T follicular helper cell (primary cell): ENCODE results near the gene TRIM17.

ENCODE experiments used
- DNase-seq: peaks from one replicate; pipeline ENCODE4 v3.0.0-alpha.2; 2020; ENCODE audit warnings: low read depth
- total RNA-seq, 2 experiments: gene quantifications; one replicate each; lab custom pipeline; 2026; lab: John Stamatoyannopoulos, UW

TRIM17 gene, protein sequence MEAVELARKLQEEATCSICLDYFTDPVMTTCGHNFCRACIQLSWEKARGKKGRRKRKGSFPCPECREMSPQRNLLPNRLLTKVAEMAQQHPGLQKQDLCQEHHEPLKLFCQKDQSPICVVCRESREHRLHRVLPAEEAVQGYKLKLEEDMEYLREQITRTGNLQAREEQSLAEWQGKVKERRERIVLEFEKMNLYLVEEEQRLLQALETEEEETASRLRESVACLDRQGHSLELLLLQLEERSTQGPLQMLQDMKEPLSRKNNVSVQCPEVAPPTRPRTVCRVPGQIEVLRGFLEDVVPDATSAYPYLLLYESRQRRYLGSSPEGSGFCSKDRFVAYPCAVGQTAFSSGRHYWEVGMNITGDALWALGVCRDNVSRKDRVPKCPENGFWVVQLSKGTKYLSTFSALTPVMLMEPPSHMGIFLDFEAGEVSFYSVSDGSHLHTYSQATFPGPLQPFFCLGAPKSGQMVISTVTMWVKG
- 0.48 to 1.1 reads per million in 2 experiments for total RNA-seq

DNA sequence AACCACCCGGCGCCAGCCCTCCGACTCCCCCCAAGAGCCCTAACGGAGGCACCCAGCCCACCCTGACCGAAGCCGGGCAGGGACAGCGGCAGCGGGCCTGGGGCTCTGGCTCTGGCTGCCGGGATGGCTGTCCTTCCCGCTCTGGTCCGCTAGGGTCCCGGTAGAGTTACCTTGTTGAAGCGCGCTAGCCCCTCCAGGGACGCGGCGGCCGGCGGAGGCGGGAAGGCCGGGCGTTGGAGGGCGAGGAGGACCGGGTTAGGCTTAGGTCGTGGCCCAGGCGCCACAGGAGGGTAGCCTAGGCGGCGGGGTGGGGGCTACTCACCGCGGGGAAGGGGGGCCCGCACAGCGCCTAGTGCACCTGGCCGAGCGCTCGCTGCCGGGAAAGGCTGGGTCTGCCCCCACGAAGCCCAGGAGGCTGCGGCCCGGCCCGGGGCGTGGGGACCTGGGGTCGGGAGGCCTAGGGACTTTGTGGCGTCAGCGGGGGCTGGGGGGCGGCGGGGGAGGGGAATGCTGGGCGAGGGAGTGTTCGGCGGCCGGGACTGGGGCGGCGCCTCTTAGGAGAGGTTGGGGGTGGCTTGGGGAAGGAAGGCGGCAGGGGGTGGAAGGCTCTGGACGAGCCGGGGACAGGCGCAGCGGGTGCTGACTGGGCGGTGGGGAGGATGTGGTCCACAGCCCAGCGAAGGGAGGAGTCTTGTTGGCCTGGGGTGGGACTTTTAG lies at the start of gene TRIM17:
Gene TRIM17, minus strand, starts transcription at position 645 of the 717 bp plus-strand sequence. CDS start 1,789 bp downstream, outside the sequence.
- peak; percentile 6 for DNase-seq

DNA sequence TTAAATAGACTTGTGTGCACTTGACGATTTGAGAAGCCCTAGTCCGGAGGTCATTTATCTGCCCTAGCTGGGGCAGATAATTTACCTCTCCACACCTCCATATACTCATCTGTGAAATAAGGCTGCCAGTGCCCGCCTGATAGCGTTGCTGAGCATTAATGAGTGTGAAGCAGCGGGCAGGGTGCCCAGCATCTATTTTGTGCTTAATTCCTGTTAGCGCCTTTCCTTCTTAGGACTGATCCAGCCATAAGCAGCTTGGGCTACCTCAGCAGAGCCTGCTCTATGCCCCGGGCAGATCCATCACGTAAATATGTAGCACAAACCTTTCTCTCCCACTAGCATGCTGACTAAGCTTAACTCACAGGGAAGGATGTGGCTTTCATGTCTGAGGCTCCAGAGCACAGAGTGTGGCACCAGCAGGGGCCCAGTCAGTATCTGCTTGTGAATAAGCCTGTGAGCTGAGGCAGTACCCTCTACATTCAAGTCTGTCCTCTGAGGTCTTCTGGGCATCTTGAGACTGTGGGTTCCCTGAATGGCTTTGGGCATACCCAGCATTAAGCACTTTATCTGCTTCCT lies 49.0 kb upstream of the TRIM17 start:
- DNase-seq = no peak

DNA sequence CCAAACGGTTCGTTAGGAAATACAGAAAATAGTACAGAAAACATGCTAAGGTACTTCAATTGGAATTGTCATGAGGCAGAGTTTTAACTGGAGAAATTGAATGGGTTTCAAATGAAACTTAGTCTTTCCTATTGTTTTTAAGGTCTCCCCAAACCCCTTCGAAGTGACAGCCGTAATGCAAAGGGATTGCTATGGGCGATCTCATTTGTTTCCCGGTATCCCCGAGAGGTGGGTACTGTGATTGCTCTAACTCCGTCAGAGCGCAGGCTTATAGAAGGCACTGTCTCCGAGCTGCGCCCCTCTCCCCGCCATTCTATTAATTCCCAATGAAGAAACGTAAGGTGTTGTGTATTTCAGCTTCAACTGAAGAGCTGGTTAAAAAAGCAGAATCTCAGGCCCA lies 48.5 kb upstream of the TRIM17 start:
- DNase-seq = no peak

DNA sequence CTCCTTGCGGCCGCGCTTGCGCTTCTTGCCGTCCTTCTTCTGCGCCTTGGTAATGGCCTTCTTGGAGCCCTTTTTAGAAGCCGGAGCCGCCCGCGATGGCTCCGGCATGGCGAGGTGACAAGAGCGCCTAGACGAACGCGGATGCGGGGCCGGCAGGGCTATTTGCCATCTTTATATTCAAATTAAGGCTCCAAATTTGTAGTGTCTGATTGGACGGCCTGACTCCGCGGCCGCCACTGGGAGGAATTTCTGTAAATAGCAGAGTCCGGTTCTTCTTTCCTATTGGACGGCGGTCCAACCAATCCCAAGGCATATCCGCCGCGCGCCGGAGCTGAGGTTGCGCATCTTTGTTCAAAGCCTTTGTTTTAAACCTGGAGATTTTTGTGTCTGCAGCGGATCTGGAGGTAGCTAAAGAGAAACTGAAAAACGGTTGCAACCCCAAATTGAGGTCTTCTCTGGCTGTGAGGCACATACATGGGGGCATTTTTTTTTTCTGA lies 47.9 kb upstream of the TRIM17 start:
- peak; percentile 84 for DNase-seq

DNA sequence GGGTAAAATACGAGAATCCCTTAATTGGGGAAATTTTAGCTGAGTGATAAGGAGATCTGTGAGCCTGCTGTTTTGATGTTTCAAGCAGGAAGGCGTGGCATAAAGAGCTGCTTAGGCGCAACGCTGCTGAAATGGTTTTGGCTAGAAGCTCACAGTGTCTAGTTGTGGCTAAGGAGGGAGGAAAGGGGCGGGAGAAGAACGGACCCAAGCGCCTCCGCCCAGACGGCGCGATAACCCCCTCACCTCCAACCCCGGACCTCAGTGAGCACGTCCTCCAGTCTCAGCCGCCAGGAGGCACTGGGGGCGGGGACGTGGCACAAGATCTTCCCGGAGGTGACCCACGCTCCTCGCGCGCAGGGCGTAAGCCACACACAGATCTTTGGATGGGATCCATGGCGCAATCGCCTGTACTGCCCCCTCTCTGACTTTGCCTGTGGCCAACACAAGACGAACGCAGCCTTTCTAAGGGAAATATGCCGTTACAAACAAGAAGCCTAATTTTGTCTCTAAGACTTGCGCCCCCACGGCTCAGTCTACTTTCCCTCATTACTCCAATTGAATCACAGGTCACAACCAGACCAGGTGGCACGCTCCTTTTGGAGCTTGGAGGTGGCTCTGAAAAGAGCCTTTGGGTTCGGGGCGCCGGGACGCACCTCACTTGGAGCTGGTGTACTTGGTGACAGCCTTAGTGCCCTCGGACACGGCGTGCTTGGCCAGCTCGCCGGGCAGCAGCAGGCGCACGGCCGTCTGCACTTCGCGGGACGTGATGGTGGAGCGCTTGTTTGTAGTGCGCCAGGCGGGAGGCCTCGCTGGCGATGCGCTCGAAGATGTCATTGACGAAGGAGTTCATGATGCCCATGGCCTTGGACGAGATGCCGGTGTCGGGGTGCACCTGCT lies 47.1 kb upstream of the TRIM17 start:
- no peak for DNase-seq

DNA sequence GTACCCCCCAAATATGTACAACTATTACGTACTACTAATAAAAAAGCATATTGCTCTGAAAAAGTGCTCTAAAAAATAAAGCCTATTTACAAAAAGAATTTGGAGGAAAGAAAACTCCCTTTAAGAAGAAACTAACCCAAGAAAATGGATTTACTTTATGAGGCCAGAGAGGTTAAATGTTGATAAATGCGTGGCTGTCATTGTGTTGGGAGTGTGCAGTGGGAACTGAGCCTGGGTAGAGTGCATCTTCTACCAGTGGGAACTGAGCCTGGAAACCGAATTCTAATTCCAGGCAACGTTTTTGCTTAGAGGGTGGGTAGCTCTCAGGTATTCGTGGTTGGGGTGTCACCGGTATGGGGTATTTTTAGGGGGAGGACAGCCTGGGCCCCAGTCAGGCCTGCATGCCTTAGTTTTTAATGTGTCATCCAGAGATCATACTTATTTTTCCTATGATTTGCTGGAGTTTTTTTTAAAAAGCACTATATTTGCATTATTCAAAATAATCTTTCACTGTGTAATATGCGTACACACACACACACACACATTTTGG lies 46.4 kb upstream of the TRIM17 start:
- DNase-seq = no peak

DNA sequence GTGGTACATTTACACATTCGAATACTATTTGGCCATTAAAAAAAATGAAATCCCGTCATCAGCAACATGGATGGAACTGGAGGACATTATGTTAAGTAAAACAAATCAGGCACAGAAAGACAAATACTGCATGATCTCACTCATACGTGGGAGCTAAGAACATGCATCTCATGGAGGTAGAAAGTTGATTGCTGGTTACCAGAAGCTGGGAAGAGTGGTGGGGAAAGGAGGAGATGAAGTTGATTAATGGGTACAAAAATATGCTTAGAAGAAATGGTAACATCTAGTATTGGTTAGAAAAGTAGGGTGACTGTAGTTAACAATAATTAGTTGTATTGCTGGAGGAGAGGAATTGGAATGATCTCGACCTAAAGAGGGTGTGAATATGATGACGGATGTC lies 45.9 kb upstream of the TRIM17 start:
- DNase-seq = no peak

DNA sequence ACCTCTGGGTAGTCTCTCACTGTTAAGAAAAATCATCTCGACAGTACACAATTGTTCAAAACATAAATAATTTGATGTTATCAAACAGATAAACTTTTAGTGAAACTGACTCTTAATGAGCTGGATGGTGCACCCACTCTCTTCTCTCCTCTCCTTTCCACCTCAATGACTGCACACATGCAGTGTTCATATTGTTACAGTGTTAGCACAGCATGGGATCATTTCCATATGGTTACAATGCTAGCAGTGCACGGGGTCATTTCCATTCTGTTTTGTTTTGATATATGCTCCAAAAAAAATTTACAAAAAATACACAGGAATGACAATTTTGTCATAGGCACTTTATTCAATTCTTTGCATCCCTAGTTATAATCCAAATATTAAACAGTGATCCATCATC lies 44.2 kb upstream of the TRIM17 start:
- no peak for DNase-seq

DNA sequence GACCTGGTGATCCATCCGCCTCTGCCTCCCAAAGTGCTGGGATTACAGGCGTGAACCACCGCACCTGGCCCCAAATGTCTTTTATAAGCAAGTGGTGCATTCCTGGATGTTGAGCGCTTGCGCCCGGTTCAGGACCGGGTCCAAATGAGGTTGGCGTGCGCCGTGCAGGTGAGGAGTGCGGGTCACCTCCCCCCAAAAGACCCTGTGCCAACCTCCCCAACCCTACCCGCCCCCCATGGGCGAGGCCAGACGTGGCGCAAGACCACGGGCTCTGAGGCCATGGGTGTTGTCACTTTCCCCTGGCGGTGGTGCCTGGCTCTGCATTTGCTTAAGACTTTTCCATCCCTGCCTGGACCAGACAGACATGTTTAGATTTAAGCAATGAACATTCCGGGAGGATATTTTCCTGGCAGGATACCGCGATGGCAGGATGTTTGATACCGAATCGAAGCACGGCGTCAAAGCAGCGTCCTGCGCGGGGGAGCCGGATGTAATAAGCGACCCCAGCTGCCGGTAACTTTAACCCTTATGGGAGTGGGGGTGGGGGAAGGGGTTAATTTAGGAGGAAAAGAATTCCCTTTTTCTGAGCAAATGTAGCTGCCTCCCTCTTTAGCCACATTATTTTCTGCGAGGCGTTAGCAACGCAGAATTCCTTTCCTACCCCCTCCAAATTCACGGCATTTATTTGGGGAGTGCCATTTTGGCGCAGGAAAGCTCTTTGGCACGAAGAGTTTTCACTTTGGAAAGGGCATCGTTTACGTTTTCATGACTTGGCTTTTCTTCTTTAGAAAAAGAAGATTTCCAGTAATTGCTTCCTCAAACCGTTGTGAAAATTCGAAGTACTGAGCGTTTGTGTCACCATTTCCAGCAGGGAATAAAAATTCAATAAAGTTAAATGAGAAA lies 42.7 kb upstream of the TRIM17 start:
- DNase-seq = peak; percentile 21

DNA sequence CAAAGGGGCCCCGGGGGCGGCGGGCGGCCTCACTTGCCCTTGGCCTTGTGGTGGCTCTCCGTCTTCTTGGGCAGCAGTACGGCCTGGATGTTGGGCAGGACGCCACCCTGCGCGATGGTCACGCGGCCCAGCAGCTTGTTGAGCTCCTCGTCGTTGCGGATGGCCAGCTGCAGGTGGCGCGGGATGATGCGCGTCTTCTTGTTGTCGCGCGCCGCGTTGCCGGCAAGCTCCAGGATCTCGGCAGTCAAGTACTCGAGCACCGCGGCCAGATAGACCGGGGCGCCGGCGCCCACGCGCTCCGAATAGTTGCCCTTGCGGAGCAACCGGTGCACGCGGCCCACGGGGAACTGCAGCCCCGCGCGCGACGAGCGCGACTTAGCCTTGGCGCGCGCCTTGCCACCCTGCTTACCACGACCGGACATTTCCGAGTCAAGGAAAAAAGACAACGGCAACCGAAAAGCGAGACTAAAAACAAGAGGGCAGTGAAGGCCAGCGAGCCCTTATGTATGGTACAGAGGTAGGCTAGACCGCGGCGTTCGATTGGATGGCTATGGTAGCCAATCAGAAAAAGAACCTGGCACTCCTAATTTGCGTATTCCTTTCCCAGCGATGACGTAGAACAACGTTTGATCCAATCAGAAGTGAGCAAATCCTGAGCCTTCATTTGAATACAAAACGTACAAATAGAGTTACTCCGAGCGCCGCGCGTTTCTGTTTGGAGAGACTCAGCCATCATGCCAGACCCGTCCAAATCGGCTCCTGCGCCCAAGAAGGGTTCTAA lies 40.9 kb upstream of the TRIM17 start:
- DNase-seq = peak; percentile 82

DNA sequence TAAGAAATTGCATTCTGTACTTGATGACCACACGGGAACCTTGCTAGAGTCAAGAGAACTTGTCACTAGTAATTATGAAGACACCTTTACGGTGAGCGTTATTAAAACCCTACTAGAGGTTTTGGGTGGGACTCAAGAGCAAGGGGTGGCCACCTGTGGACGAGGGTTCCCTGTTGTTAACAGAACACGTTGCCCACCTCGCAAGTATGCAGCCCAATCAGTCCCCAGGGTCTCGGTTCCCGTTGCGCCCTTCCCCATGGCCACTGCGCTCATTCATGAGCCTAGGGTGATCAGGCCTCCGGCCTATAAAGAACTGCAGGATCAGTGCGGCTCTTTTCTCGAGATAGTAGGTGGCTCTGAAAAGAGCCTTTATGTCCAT lies 40.3 kb upstream of the TRIM17 start:
- DNase-seq = no peak

DNA sequence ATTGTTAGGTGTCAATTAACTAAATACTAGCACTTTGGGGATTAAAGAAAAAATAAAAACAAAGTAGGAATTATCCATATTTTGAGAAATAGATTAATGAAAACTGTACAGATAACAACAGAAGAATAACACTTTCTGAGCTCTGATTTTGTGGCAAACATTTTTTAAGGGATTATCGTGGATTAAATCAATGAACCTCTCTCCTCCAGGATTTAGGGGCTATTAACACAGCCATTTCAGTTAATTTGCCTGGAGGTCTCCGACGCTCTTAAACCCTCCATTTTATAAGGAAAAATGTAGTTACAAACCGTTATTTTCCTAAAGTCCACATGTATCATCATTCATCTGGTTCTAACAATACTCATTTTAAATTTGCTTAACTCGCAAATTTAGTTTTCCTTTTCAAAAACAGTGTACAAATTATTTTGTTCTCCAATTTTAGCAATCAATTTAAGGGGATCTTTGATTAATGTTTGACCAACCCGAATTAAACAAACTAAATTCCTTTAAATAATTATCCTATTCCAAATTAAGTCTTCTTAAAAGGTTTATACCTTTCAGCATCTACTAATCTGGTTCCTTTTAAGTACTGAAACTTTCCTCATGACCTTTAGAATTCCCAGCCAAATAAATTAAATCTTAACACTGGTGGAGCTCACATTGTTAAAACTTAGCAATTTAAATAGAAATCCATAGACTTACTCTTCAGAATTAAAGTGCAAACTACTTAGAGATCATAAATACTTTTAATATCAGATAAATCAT lies 39.8 kb upstream of the TRIM17 start:
- no peak for DNase-seq

DNA sequence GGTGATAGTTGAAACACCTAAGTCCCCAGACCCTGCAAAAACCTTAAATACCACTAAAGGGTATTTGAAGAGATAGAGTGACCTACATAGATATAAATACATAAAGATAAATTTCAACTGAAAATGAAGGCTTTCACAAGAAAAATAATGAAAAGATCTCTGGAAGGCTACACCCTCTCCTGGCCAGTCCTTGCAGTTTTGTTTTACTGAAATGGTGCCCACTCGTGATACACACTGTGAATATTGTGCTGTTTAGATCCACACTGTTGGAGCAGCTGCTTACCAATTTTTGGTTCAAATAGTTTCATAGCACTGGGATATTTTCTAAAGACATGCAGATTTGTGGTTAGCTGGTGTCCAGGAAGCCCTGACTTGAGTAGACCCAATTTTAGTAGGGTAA lies 39.1 kb upstream of the TRIM17 start:
- no peak for DNase-seq

DNA sequence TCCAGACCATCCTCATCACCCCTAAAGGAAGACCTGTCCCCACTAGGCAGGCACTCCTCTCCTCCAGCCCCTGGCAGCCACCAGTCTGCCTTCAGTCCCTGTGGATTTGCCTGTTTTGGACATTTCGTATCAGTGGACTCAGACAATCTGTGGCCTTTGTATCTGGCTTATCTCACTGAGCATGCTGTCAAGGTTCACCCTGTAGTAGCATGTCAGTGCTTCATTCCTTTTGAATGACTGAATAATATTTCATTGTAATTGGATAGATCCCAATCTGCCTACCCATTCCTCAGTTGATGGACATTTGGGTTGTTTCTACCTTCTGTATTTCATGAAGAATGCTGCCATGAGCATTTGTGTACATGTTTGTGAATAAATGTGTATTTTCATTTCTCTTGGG lies 37.6 kb upstream of the TRIM17 start:
- DNase-seq = no peak

DNA sequence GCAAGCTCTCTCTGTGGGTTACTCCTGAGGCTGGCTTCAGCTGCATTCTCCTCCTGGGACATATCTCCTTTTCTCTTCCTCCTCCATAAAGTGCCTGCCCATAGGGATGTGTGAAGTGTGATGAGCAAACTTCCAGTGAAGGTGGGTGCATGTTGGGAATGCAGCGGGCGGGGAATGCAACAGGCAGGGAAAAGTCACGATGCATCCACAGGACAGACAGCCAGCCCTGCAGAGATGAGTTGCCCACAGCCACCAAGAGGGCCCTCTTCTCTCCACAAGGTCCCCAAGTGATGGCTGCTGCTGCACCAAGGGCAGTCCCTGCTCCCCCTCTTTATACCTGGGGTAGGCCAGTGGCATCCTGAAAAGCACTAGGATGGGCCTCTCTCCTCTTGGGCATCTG lies 37.0 kb upstream of the TRIM17 start:
- no peak for DNase-seq

DNA sequence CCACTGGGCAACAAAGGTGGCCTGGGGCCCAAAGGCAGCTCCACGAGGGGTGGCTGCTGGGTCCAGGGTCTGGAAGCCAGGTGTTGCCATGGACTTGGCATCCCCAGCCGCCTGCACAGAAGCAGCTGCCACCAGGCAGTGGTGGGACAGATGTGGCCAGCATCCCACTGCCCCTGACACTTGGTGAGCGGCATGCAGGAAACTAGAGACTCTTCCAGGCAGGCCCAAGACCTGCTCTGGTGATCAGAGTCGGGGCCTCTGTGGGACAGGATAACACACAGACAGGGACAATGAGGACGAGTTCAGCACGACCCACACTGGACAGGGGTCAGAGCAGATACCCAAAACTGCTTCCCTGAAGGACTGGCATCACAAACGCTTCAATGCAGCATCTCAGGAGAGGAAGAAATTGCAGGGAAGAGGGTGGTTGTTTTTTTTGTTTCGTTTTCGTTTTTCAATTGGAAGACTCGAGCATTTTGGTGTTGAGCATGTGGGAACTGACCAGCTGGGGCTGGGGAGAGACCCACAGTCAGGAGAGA lies 36.4 kb upstream of the TRIM17 start:
- DNase-seq = no peak

DNA sequence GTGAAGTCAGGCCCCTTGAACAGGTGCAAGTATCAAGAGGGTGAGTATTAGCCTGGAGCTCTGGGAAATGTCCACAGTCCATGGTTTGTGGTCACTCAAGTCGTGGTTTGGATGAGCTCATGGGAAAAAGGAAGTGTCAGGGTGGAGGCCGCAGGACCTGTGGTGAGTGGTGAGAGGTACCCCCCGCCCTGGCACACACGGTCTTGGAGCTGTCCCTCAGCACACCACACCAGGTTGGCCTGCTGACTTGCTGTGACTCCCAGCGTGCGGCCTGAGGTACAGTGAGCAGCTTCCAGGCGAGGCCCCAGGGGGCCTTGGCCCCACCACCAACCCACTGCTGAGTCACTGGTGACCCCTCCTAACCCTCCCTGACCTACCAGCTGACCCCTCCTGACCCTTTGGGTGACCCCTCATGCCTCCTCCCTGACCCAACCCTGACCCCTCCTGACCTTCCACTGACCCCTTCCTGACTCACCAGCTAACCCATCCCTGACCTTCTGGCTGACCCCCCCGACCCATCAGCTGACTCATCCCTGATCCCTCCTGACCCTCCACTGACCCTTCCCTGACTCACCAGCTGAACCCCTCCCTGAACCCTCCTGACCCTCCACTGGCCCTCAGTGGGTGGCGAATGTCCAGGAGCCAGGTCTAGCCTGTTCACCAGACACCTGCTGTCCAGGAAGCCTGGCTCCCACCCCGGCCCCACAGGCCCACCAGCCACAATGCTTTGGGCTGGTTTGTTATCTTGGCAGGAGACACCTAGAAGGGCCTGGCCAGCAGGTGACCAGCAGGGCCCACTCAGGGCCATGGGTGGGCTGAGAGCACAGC lies 35.7 kb upstream of the TRIM17 start:
- DNase-seq = no peak
